ENCODE measurements around the gene VASP.
A peak's percentile ranks its signal among the peaks of the same experiment; 100 is the strongest.

VASP gene

GRCh38 chr19:45468159-45468651, 39.1 kb upstream of the VASP start:
- Histone ChIP-seq H3K27me3 (replicated peaks; ENCODE audit: insufficient read depth, low read length) (peaks cover 6% of the 10 kb centered on the region), H3K9me3 (replicated peaks; ENCODE audit: insufficient read depth, low read length) (no peaks in the 10 kb centered on the region), H3K9ac (ENCODE audit: low read length) (peak overlapping the region; percentile 90), H3K4me2 (ENCODE audit: low read depth, low read length) (peak overlapping the region; percentile 90), H3K4me3 (ENCODE audit: low read length) (peak overlapping the region; percentile 83), H2AFZ (ENCODE audit: low read length) (peak overlapping the region; percentile 37; the same call in 1 of the 2 replicates), H3K4me1 (ENCODE audit: low read length) (no peaks in the 10 kb centered on the region), H4K20me1 (ENCODE audit: insufficient read depth, low read length) (no peaks in the 10 kb centered on the region), H3K9me2 (replicated peaks; ENCODE audit: insufficient read depth, low read length) (no peaks in the 10 kb centered on the region), H3K27ac (ENCODE audit: low read length) (peak overlapping the region; percentile 82; the same call in 1 of the 2 replicates), H3K36me3 (replicated peaks; ENCODE audit: insufficient read depth, low read length) (no peaks in the 10 kb centered on the region), H3F3A (ENCODE audit: insufficient read depth, low read length) (peaks cover 14% of the 10 kb centered on the region; the same call in 1 of the 2 replicates), H3K79me2 (ENCODE audit: low read length) (no peaks in the 10 kb centered on the region)
- TF ChIP-seq EZH2phosphoT487 (IDR thresholded peaks at IDR 0.05; ENCODE audit: low read length) = no peak
- no peak for TF ChIP-seq EZH2 (optimal IDR thresholded peaks at IDR 0.05; ENCODE audit: low read depth, low read length)
- TF ChIP-seq CTCF (IDR thresholded peaks at IDR 0.05; ENCODE audit: low read length) = no peak; the same call in 1 of the 2 replicates
- no peak for DNase-seq

GRCh38 chr19:45468803-45469131, 38.5 kb upstream of the VASP start:
- Histone ChIP-seq H3K9ac (ENCODE audit: low read length) (peak overlapping the region; percentile 90), H3K4me1 (ENCODE audit: low read length) (no peaks in the 10 kb centered on the region), H3K79me2 (ENCODE audit: low read length) (no peaks in the 10 kb centered on the region), H2AFZ (ENCODE audit: low read length) (peak overlapping the region; percentile 37; the same call in 1 of the 2 replicates), H3K4me3 (ENCODE audit: low read length) (peak overlapping the region; percentile 83), H3K4me2 (ENCODE audit: low read depth, low read length) (peak overlapping the region; percentile 90), H3K27ac (ENCODE audit: low read length) (peak overlapping the region; percentile 82; the same call in 1 of the 2 replicates), H3K9me2 (replicated peaks; ENCODE audit: insufficient read depth, low read length) (no peaks in the 10 kb centered on the region), H3K9me3 (replicated peaks; ENCODE audit: insufficient read depth, low read length) (no peaks in the 10 kb centered on the region), H4K20me1 (ENCODE audit: insufficient read depth, low read length) (no peaks in the 10 kb centered on the region), H3K36me3 (replicated peaks; ENCODE audit: insufficient read depth, low read length) (no peaks in the 10 kb centered on the region), H3K27me3 (replicated peaks; ENCODE audit: insufficient read depth, low read length) (peaks cover 6% of the 10 kb centered on the region), H3F3A (ENCODE audit: insufficient read depth, low read length) (peaks cover 14% of the 10 kb centered on the region; the same call in 1 of the 2 replicates)
- no peak for TF ChIP-seq EZH2phosphoT487 (IDR thresholded peaks at IDR 0.05; ENCODE audit: low read length)
- no peak for TF ChIP-seq EZH2 (optimal IDR thresholded peaks at IDR 0.05; ENCODE audit: low read depth, low read length)
- TF ChIP-seq CTCF (IDR thresholded peaks at IDR 0.05; ENCODE audit: low read length) = no peak
- DNase-seq = no peak

GRCh38 chr19:45469132-45469944, 37.9 kb upstream of the VASP start:
- Histone ChIP-seq H3F3A (ENCODE audit: insufficient read depth, low read length) (peaks cover 14% of the 10 kb centered on the region; the same call in 1 of the 2 replicates), H3K9me2 (replicated peaks; ENCODE audit: insufficient read depth, low read length) (no peaks in the 10 kb centered on the region), H3K4me1 (ENCODE audit: low read length) (no peaks in the 10 kb centered on the region), H2AFZ (ENCODE audit: low read length) (peak overlapping the region; percentile 45), H3K27ac (ENCODE audit: low read length) (peak overlapping the region; percentile 82), H3K9me3 (replicated peaks; ENCODE audit: insufficient read depth, low read length) (no peaks in the 10 kb centered on the region), H3K27me3 (replicated peaks; ENCODE audit: insufficient read depth, low read length) (peaks cover 6% of the 10 kb centered on the region), H3K9ac (ENCODE audit: low read length) (peak overlapping the region; percentile 90), H3K36me3 (replicated peaks; ENCODE audit: insufficient read depth, low read length) (no peaks in the 10 kb centered on the region), H3K4me3 (ENCODE audit: low read length) (peak overlapping the region; percentile 83), H4K20me1 (ENCODE audit: insufficient read depth, low read length) (no peaks in the 10 kb centered on the region), H3K4me2 (ENCODE audit: low read depth, low read length) (peak overlapping the region; percentile 90), H3K79me2 (ENCODE audit: low read length) (no peaks in the 10 kb centered on the region)
- TF ChIP-seq EZH2 (optimal IDR thresholded peaks at IDR 0.05; ENCODE audit: low read depth, low read length) (no peak), CTCF (IDR thresholded peaks at IDR 0.05; ENCODE audit: low read length) (peak; percentile 12; the same call in 1 of the 2 replicates)
- DNase-seq = peak; percentile 96

Measured in MM.1S (cell line).